WI38 (cell line): ENCODE measurements around the gene FOXK1.
A peak's percentile ranks its signal among the peaks of the same experiment; 100 is the strongest.
"Not testable (repeated sequence)": the region's sequence is repeated elsewhere in the genome, so short reads cannot be mapped to it uniquely, and the experiment has no call there.

Experiments used
- H3K4me3 ChIP-seq: 2 replicates; pipeline ENCODE4 v1.5.1; 2011; ENCODE audit warnings: low read depth, mild to moderate bottlenecking, control low read depth, low read length
- CTCF ChIP-seq: IDR thresholded peaks from 2 replicates; pipeline ENCODE4 v1.5.1; 2012; ENCODE audit warnings: low read depth, mild to moderate bottlenecking, control low read depth, low read length

The FOXK1 gene

GRCh38 chr7:4789194-4790077 is 107.3 kb downstream of the FOXK1 start:
- TF ChIP-seq CTCF, result no peak
- H3K4me3 ChIP-seq, result no peak overlapping the region

GRCh38 chr7:4790078-4790465 is 108.0 kb downstream of the FOXK1 start:
- TF ChIP-seq CTCF, result no peak
- H3K4me3 ChIP-seq, result no peak overlapping the region

- TF ChIP-seq CTCF, result no peak
- no peak overlapping the region for H3K4me3 ChIP-seq
Observed at GRCh38 chr7:4790516-4790991, 108.5 kb downstream of the FOXK1 start.

- TF ChIP-seq CTCF, result no peak
Observed at GRCh38 chr7:4791101-4791737, 109.1 kb downstream of the FOXK1 start.

GRCh38 chr7:4791738-4792536 is 109.8 kb downstream of the FOXK1 start:
- peak; percentile 56; the same call in 1 of the 2 replicates for TF ChIP-seq CTCF
- H3K4me3 ChIP-seq, result no peak overlapping the region

More at GRCh38 chr7:4791101-4791737, 109.1 kb downstream of the FOXK1 start:
- H3K4me3 ChIP-seq, result no peak overlapping the region

- no peak overlapping the region for H3K4me3 ChIP-seq
Observed at GRCh38 chr7:4792537-4793126, 110.5 kb downstream of the FOXK1 start.

GRCh38 chr7:4793385-4793993 is 111.4 kb downstream of the FOXK1 start:
- not testable (repeated sequence) for H3K4me3 ChIP-seq

More at GRCh38 chr7:4792537-4793126, 110.5 kb downstream of the FOXK1 start:
- TF ChIP-seq CTCF, result no peak

- not testable (repeated sequence) for H3K4me3 ChIP-seq
Observed at GRCh38 chr7:4794171-4794570, 112.1 kb downstream of the FOXK1 start.
